NT2/D1 (cell line): ENCODE results near the gene L2HGDH.

Experiments used
- SUZ12 ChIP-seq: IDR thresholded peaks from 2 replicates; pipeline ENCODE4 v1.6.1; 2011; ENCODE audit not compliant: insufficient read length, insufficient read depth; ENCODE audit errors: extremely low read depth
- YY1 ChIP-seq: IDR thresholded peaks from 2 replicates; pipeline ENCODE4 v1.6.1; 2011; ENCODE audit not compliant: insufficient read length, insufficient read depth

- no peak for TF ChIP-seq YY1
- TF ChIP-seq SUZ12 = no peak
Observed at GRCh38 chr14:50242096-50242495, 69.9 kb downstream of the L2HGDH start.
